HG03575 (cell line): ENCODE data around the gene EGFL8.
"Not testable (repeated sequence)": the region's sequence is repeated elsewhere in the genome, so short reads cannot be mapped to it uniquely, and the experiment has no call there.

Experiments
- ATAC-seq: cut with Tn5 transposase; IDR thresholded peaks from one replicate; pipeline ENCODE4 v1.9.1; 2021; ENCODE audit not compliant: unreplicated experiment, insufficient number of reproducible peaks, low FRiP score; ENCODE audit errors: extremely low read depth

Gene EGFL8

GRCh38 chr6:32210191-32210601 is 45.8 kb downstream of the EGFL8 start:
- no peak for ATAC-seq

DNA sequence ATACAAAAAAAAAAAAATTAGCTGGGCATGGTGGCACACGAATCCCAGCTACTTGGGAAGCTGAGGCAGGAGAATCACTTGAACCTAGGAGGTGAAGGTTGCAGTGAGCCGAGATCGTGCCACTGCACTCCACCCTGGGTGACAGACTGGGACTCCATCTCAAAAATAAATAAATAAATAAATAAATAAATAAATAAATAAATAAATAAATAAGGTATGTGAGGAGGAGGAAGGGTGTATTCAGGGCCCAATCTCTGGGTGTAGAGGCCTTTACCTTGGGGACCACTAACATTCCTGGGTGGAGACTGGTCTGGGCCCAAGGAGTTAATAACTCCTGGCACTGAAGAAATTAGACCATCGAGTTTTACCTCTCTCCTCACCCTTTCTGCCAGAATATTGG is 47.0 kb downstream of the EGFL8 start:
- not testable (repeated sequence) for ATAC-seq

DNA sequence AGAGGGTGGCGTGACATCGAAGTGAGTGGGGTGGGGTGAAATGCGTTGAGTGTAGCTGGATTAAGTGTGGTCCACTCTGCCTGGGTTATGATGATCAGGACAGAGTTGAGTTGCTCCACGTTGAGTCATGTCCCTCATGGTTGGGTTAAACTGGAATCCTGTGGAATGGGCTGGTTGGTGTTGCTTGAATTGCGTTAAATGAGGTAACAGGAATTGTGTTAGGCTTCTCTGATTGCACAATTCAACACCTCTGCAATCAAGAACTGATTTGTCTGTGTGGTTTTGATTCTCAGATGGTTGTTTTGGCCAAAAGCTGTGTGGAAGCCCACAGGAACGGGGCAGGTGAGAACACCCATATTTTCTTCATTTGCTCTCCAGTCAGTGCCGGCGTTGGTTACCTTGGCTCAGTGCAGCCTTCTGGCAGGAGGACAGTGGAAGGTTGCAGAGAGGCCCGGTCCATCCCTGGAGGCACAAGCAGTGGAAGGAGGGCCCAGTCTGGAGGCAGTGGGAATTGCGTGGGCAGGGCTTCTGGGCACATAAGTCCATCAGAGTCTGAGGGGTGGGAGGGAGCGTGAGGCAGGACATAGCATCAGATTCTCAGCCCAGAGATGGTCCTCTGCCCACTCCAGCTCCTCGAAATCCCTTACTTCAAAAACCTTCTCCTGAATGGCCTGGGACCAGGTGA is 47.8 kb downstream of the EGFL8 start:
- no peak for ATAC-seq

DNA sequence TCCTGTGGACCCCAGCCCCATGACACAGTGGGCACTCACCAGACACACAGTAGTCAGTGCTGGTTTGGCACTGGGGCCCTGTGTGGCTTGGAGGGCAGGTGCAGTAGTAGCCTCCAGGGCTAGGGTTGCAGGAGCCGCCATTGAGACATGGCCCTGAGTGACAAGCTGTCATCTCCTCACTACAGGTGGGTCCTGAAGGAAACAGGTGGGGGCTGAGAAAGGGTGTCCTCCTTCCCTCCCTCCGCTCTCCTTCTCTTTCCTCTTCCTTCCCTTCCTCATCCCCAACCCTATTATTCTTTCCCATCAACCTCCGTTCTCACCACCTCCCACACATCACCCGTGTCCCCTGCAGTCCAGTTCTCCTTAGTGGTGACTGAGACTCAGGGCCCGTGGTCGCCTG is 49.3 kb downstream of the EGFL8 start:
- no peak for ATAC-seq

DNA sequence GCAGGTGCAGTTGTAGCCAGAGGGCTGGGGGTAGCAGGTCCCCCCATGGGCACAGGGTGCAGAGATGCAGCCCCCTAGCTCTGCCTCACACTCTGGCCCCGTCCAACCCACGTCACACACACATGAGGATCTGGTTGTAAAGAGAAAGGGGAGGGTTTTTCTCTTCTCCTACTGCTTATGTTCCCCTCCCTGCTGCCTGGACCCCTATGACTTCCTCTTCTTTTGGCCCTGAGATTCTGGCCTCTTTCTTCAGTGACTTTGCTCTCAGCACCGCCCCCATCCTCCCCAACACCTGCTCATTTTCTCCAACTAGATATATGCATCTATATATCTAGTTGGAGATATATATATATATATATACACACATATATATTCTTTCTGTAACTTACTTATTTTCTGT is 49.7 kb downstream of the EGFL8 start:
- no peak for ATAC-seq

GRCh38 chr6:32215617-32216016 is 51.2 kb downstream of the EGFL8 start:
- no peak for ATAC-seq

GRCh38 chr6:32216285-32216684 is 51.9 kb downstream of the EGFL8 start:
- ATAC-seq, result no peak

DNA sequence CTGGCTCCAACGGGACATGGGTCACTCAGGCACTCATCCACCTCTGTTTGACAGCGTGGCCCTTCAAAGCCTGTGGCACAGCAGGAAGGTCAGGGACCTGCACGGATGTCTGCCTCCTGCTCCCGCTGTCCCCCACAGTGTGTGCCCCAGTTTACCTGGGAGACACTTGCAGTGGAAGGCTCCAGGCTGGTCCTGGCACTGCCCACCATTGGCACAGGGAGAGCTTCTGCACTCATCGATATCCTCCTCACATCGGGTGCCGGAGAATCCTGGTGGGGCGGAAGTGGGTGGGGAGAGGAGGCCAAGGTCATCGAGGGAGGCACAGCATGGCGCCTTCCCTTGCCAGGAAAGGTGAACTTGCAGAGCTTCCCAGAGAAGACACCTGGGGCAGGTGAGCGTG is 52.6 kb downstream of the EGFL8 start:
- ATAC-seq, result no peak
